Embryonic facial prominence (tissue), 1 donor: ENCODE data around the gene ZNF763.
A peak's percentile ranks its signal among the peaks of the same experiment; 100 is the strongest.
"Not testable (repeated sequence)": the region's sequence is repeated elsewhere in the genome, so short reads cannot be mapped to it uniquely, and the experiment has no call there.

Experiments
- DNase-seq: peaks from one replicate; pipeline ENCODE4 v3.0.0-alpha.2; 2016; ENCODE audit errors: extremely low spot score

ZNF763 gene

GRCh38 chr19:11964858-11965645, at the start of gene ZNF763:
Gene ZNF763 (plus strand): TSS chr19:11965040. CDS start chr19:11965209, 169 bp downstream.
- peak; percentile 67 for DNase-seq

DNA sequence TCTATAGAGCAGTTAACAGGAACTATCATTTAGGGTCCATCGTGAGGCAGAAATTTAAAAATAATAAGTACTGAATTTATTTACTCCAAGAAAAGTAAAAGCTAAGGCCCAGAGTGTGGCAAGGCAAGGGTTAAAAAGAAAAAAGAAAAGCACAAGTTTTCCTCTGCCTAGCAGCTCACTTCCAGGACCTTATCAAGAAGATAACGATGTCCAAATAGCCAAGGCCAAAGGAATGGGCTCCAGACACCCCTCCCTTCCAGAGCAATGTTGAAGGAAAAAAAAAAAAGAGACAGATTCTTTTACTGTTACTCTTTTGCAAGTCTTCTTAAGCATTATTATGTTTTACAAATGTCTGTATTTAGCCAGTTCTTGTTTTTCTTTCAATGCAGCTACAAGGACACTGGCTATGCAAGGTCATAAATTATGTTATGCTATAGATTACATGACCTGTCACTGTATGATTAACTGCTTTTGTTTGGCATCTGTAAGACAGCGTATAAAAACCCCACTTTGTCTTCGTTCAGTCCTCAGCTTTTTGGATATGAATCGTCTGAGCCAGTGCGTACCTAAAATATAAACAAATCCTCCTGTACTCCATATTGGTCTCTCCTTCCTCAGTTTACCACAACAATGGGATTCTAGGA, 42.9 kb upstream of the ZNF763 start:
- no peak for DNase-seq

DNA sequence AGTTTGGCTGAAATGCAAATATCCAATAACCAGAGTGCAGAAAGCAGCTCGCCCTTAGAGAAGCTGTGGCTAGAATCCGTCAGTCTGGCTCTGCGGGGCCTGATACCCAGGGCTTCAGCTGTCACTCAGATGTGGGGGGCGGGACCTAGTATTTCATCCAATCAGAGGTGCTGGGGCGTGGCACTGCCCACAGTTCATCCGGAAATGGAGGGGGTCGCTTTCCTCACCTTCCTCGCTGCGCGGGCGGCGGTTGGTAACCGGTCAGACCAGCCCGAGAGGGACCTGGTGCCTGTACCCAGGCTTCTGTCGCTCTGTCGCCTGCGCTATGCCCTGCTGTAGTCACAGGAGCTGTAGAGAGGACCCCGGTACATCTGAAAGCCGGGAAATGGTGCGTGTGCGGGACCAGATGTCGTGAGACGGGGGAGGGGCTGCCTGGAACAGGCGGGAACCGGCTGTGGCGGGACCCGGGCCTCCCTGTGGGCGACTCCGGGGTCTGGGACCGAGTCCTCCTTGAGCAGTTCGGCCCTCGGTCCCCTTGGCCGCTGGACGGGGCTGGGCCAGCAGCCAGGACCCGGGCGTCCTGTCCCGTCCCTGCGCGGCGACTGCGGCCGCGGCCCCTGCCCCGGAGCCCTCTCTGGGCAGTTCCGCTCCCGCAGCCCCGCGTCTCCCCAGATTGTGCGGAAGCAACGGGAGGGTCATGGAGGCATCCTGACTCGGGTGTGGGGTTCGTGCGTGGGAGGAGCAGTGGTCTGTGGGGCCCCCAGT, 39.8 kb upstream of the ZNF763 start, which contains the start of gene ZNF700:
TSS of gene ZNF700 (plus strand) at position 222 of the 765 bp plus-strand sequence. CDS start at position 326, 104 bp downstream.
- peak; percentile 84 for DNase-seq

DNA sequence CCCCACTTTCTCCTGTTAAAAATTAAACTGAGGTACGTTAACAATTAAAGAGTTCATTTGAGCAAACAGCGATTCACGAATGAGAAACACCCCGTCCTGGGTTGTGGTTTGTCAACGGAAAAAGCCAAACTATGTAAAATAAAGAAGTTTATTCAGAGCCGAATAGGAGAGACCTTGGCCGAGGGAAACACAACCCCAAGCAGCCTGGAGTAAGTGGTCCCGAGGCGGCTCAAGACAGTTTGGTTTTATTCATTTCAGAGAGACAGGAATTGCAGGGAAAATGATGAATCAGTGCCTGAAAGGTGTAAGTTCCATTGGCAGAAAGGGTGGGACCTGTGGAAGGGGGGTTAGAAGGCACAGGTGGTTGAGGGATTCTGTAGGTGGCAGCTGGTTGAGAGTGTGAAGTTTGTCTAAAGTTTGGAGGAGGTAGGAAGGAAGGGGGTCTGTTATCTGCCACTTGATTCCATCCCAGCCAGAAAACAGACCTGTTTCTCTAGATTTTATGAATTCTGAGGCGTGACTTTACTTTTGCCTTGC, 39.1 kb upstream of the ZNF763 start:
- not testable (repeated sequence) for DNase-seq

DNA sequence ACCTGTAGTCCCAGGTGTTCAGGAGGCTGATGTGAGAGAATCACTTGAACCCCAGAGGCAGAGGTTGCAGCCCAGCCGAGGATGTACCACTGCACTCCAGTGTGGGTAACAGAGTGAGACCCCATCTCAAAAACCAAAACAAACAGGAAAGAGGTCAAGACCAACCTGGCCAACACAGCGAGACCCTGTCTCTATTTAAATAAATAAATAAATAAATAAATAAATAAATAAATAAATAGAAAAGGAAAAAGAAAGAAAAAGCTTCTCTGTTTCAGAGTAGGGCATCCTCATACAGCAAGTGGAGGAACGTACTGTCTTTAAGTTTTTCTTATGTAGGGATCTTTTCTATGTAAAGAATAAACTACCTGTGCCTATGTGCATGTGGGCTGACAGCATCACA, 37.6 kb upstream of the ZNF763 start:
- DNase-seq, result no peak

DNA sequence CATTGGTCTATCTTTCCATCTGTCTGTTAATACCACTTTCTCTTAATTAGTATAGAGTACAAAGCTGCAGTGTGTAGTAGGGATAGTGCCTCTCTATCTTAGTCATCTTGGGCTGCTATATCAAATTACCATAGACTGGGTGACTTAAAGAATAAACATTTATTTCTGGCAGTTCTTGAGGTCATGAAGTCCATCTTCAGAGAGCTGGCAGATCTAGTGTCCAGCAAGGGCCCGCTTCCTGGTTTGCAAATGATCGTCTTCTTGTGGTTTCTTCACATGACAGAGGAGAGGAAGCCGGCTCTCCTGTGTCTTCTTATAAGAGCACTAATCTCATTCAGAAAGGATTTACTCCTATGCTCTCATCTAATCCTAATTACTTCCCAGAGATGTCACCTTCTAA, 33.8 kb upstream of the ZNF763 start:
- no peak for DNase-seq

DNA sequence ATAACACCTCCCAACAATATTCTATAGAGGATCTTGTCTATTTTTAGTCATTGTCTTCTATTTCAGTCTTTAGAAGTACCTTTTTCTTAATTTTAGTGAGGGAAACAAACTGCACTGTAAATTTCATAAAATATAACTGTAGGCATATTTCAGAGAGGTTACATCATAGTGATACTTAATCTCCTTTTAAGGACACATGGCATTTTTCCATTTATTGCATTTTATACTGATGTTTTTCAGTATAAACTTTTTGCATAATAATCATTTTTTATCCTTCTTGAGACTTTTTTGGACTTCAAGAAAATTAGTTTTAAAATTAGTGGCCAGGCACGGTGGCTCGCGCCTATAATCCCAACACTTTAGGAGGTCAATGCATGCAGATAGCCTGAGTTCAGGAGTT, 33.3 kb upstream of the ZNF763 start:
- no peak for DNase-seq

- DNase-seq, result not testable (repeated sequence)
Measured at GRCh38 chr19:11935829-11936228, 29.0 kb upstream of the ZNF763 start.

GRCh38 chr19:11938383-11938782, 26.5 kb upstream of the ZNF763 start:
- not testable (repeated sequence) for DNase-seq

GRCh38 chr19:11941361-11941887, 23.4 kb upstream of the ZNF763 start:
- not testable (repeated sequence) for DNase-seq

GRCh38 chr19:11942008-11942842, 22.6 kb upstream of the ZNF763 start:
- DNase-seq, result no peak

DNA sequence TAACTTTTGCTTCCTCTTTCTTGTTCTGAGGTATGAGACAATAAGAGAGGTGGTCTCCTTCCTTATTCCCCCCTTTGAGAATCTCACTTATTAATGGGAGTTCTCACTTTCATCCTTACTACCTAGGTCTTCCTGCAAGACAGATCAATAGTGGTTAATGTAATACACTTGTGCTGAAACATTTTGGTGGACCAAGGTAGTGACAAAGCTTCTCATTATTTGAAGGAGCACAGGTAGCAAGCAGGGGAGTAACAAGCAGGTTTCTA, 22.1 kb upstream of the ZNF763 start:
- DNase-seq, result no peak

- DNase-seq, result no peak
Measured at GRCh38 chr19:11944656-11945055, 20.2 kb upstream of the ZNF763 start.

- DNase-seq, result no peak
Measured at GRCh38 chr19:11948646-11949045, 16.2 kb upstream of the ZNF763 start.

DNA sequence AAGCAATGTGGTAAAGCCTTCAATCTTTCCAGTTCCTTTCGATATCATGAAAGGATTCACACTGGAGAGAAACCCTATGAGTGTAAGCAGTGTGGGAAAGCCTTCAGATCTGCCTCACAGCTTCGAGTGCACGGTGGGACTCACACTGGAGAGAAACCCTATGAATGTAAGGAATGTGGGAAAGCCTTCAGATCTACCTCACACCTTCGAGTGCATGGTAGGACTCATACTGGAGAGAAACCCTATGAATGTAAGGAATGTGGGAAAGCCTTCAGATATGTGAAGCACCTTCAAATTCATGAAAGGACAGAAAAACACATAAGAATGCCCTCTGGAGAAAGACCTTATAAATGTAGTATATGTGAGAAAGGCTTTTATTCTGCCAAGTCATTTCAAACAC, 15.6 kb upstream of the ZNF763 start:
- DNase-seq, result no peak

GRCh38 chr19:11949614-11950080, 15.2 kb upstream of the ZNF763 start:
- not testable (repeated sequence) for DNase-seq

DNA sequence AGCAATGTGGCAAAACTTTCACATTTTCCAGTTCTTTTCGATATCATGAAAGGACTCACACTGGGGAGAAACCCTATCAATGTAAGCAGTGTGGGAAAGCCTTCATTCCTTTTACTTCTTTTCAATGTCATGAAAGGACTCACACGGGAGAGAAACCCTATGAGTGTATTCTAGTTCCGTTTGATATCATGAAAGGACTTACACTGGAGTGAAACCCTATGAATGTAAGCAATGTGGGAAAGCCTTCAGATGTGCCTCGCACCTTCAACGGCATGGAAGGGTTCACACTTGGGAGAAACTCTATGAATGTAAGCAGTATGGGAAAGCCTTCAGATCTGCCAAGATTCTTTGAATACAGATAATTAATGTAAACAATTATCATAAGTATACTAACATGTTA, 14.5 kb upstream of the ZNF763 start:
- no peak for DNase-seq

DNA sequence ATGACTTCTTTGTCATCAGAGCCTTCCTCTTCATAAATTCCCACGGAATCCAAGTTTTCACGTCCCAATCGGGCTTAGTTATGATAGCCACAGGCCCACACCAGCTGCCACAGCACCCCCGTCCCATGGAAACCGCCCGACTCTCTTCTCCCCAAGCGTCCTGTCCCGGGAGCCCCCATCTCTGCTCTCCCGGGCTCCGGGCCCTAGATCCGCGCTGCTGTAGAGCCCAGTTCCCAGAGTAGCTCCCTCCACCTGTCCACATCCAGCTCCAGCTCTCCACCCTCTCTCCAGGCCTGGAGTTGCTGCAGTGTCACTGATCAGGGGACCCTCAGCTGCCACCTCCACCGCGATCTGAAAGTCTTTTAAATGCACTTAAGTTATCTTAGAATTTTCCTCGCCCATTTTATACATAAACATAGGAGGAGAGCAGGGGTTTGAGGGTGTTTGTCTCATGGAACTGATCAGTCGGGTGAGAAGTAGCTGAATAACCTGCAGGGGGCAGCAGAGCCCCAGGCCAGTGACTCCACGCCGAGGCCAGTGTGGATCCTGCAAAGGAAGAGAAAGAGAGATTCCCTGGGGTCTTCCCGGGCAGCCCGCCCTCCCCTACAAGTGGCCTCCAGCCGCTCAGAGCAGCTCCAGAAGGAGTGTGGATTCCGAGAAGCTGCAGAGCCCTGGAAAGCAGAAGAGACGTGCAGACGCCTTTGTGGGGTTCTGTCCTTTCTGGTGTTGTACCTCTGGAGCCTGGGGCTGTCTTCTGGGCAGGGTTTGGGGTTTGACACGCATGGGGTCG, 1.1 kb upstream of the ZNF763 start:
- peak; percentile 53 for DNase-seq

DNA sequence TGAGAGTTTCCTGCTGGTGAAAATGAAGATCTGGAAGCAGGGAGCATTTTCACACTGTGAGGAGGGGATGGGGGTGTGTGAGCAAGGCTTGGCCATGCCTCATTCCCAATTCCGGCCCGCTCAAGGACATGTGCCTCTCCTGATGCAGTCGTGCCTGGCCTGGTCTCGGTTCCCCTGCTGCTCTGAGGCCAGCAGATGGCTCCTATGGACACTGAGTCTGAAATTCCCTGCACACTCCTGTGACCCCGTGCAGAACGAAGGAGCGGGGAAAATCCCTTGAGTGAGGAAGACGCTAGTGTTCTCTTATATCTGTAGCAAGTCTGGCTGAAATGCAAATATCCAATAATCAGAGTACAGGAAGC, 363 bp upstream of the ZNF763 start:
- no peak for DNase-seq

DNA sequence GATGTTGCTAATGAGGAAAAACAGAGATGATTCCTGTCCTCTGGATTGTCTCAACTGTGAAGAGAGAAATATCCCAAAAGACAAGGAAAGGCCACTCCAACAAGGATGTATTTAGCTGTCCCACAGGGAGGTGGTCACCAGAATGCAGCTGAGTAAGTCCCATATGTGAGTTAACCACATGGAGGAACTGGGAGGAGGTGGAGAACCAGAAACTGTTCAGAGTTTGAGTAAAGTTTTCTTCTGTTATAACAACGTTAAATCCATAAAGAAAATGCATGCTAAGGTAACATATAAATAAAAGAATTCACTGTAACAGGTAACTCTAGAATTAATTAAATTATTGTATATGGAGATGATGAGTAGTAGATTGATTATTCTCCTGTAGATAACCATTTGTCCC, 5.3 kb downstream of the ZNF763 start:
- no peak for DNase-seq
